ENCODE results near the gene CYB5RL. TPM values are rescaled to one million over a fixed set of nuclear protein-coding genes. Genes with fewer than 3 reads are reported as not detected.
A peak's percentile ranks its signal among the peaks of the same experiment; 100 is the strongest.

The CYB5RL gene
- total and polyA plus RNA-seq, 2 of the 13 experiments (the other 11 are each of a cell fraction or from before 2014, with no cell fraction given): 3.7 to 5.0 TPM

- H3K27me3 ChIP-seq (ENCODE audit: control insufficient read depth in 1 of 2, insufficient read depth in 2 of 2, low read length in 2 of 2): no peaks in the 10 kb centered on the region
- 99% methylated on average over 4 of the region's 8 CpGs for WGBS (ENCODE audit: low lambda C conversion rate)
- in situ Hi-C loops (cut with HindIII; ENCODE audit: extremely low pct_ligation_motif_present, low pct_unique_long_range_greater_than_20kb): no loop called here
Measured at GRCh38 chr1:54227091-54227602, 27.3 kb upstream of the CYB5RL start.

DNA sequence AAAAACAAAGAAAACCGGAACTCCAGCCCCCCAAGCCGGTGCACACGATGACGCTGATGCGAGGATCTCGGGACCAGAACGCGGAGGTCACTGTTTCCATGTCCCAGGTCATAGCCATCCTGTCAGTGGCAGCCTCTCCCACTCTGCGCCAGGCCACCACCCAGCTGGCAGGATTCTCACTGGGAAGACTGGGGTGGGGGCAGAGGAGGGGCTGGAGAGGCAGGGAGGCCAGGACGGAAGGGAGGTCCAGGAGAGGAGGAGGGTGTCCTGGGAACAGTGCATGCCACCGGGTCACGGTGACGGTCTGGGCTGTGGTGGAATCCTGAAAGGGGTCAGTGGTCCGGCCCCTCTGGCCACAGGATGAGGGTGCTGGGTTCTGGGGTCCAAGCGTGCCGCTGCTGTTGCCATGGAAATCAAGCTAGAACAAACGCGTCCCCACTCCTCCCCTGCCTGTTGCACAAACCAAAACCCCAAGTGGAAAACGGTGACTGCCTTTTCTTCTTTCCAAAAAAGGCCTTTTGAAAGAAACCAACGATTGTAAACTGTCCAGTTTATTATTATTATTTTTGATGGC lies 26.2 kb upstream of the CYB5RL start:
- Histone ChIP-seq H2AFZ (ENCODE audit: low read length) (no peak overlapping the region), H3K9ac (ENCODE audit: insufficient read depth, low read depth, low read length) (no peak overlapping the region), H3K27ac (ENCODE audit: extremely low read length, insufficient read depth, low read length) (no peak overlapping the region), H3K36me3 (replicated peaks in 1 of 2; ENCODE audit: control insufficient read depth in 1 of 2, insufficient read depth in 2 of 2, low read length in 2 of 2) (peaks cover 2 to 10% of the 10 kb centered on the region in 2 experiments; a peak in 2 of 5 replicates), H3K9me3 (ENCODE audit: low read length) (no peaks in the 10 kb centered on the region), H3K4me3 (replicated peaks in 1 of 3; ENCODE audit: insufficient read depth in 1 of 3, low read depth in 2 of 3, low read length in 3 of 3) (no peak overlapping the region), H4K20me1 (ENCODE audit: insufficient read depth, low read length) (no peaks in the 10 kb centered on the region), H3K27me3 (ENCODE audit: control insufficient read depth in 1 of 2, insufficient read depth in 2 of 2, low read length in 2 of 2) (no peaks in the 10 kb centered on the region), H3K4me2 (ENCODE audit: low read depth, low read length) (no peak overlapping the region), H3K4me1 (ENCODE audit: insufficient read depth, low read length) (peaks cover 9% of the 10 kb centered on the region), H3K79me2 (ENCODE audit: insufficient read depth, low read length) (no peaks in the 10 kb centered on the region)
- ChIA-PET CTCF (ENCODE audit: low intra/inter-chr PET ratio, low total read pairs) (no interaction called here), POLR2A (no interaction called here)
- ATAC-seq: no peak
- WGBS (ENCODE audit: low lambda C conversion rate): 94% methylated on average over 20 of the region's 20 CpGs
- no TSS peak for BruUV-seq (replicated peaks)
- intact Hi-C loops (cut with micrococcal nuclease; ENCODE audit: unreplicated experiment): no loop called here
- in situ Hi-C loops (cut with HindIII; ENCODE audit: extremely low pct_ligation_motif_present, low pct_unique_long_range_greater_than_20kb): no loop called here
- no peak for FAIRE-seq
- TF ChIP-seq, protein P1, sequence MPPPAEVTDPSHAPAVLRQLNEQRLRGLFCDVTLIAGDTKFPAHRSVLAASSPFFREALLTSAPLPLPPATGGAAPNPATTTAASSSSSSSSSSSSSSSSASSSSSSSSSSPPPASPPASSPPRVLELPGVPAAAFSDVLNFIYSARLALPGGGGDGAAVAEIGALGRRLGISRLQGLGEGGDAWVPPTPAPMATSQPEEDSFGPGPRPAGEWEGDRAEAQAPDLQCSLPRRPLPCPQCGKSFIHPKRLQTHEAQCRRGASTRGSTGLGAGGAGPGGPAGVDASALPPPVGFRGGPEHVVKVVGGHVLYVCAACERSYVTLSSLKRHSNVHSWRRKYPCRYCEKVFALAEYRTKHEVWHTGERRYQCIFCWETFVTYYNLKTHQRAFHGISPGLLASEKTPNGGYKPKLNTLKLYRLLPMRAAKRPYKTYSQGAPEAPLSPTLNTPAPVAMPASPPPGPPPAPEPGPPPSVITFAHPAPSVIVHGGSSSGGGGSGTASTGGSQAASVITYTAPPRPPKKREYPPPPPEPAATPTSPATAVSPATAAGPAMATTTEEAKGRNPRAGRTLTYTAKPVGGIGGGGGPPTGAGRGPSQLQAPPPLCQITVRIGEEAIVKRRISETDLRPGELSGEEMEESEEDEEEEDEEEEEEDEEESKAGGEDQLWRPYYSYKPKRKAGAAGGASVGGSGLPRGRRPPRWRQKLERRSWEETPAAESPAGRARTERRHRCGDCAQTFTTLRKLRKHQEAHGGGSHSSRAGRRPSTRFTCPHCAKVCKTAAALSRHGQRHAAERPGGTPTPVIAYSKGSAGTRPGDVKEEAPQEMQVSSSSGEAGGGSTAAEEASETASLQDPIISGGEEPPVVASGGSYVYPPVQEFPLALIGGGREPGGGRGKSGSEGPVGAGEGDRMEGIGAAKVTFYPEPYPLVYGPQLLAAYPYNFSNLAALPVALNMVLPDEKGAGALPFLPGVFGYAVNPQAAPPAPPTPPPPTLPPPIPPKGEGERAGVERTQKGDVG (CRISPR knock-in tag; IDR thresholded peaks at IDR 0.05; ENCODE audit: borderline replicate concordance): no peak
- no peak for TF ChIP-seq ZBTB1 (CRISPR knock-in tag; IDR thresholded peaks at IDR 0.05; ENCODE audit: borderline replicate concordance)
- no peak for TF ChIP-seq MYC (CRISPR knock-in tag; IDR thresholded peaks at IDR 0.05; ENCODE audit: borderline replicate concordance)
- TF ChIP-seq POLR2AphosphoS5 (IDR thresholded peaks at IDR 0.05; ENCODE audit: low read depth, low read length): 0 out of 2 replicates have a peak, but pooled peaks have one; percentile 12
- TF ChIP-seq, protein P2, sequence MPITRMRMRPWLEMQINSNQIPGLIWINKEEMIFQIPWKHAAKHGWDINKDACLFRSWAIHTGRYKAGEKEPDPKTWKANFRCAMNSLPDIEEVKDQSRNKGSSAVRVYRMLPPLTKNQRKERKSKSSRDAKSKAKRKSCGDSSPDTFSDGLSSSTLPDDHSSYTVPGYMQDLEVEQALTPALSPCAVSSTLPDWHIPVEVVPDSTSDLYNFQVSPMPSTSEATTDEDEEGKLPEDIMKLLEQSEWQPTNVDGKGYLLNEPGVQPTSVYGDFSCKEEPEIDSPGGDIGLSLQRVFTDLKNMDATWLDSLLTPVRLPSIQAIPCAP (CRISPR knock-in tag; IDR thresholded peaks at IDR 0.05; ENCODE audit: low read depth): no peak
- no peak for TF ChIP-seq ZNF235 (CRISPR knock-in tag; IDR thresholded peaks at IDR 0.05; ENCODE audit: borderline replicate concordance)
- no peak for TF ChIP-seq DDIT3 (CRISPR knock-in tag; IDR thresholded peaks at IDR 0.05)
- TF ChIP-seq TEAD2 (CRISPR knock-in tag; IDR thresholded peaks at IDR 0.05): no peak
- peak; percentile 85 for TF ChIP-seq AGO2 (optimal IDR thresholded peaks at IDR 0.05; ENCODE audit: low read depth, low read length)
- no peak for DNase-seq (ENCODE audit: low spot score)

More at GRCh38 chr1:54227091-54227602, 27.3 kb upstream of the CYB5RL start:
- ATAC-seq: peak; percentile 28
- H3K4me3 ChIP-seq (replicated peaks in 1 of 3; ENCODE audit: insufficient read depth in 1 of 3, low read depth in 2 of 3, low read length in 3 of 3): no peak overlapping the region
- H3K27ac ChIP-seq (ENCODE audit: extremely low read length, insufficient read depth, low read length): no peak overlapping the region
- H3K36me3 ChIP-seq (replicated peaks in 1 of 2; ENCODE audit: control insufficient read depth in 1 of 2, insufficient read depth in 2 of 2, low read length in 2 of 2): peaks cover 2 to 5% of the 10 kb centered on the region in 2 experiments; a peak in 1 of 5 replicates
- intact Hi-C loops (cut with micrococcal nuclease; ENCODE audit: unreplicated experiment): no loop called here
- no peak overlapping the region for H2AFZ ChIP-seq (ENCODE audit: low read length)
- H3K9me3 ChIP-seq (ENCODE audit: low read length): no peaks in the 10 kb centered on the region
- peaks cover 3% of the 10 kb centered on the region for H3K4me1 ChIP-seq (ENCODE audit: insufficient read depth, low read length)
- DNase-seq (ENCODE audit: low spot score): peak; percentile 27
- no peak for FAIRE-seq
- no peak overlapping the region for H3K9ac ChIP-seq (ENCODE audit: insufficient read depth, low read depth, low read length)
- TF ChIP-seq FOSL2 (CRISPR knock-in tag; IDR thresholded peaks at IDR 0.05) (peak; percentile 45), HNRNPL (IDR thresholded peaks at IDR 0.05; ENCODE audit: low read depth, low read length) (0 out of 2 replicates have a peak, but pooled peaks have one; percentile 50), ZNF670 (CRISPR knock-in tag; IDR thresholded peaks at IDR 0.05; ENCODE audit: borderline replicate concordance) (no peak)
- CTCF ChIA-PET (ENCODE audit: low intra/inter-chr PET ratio, low total read pairs): no interaction called here
- H3K79me2 ChIP-seq (ENCODE audit: insufficient read depth, low read length): no peaks in the 10 kb centered on the region
- H3K4me2 ChIP-seq (ENCODE audit: low read depth, low read length): no peak overlapping the region
- POLR2A ChIA-PET: interaction anchor here (0.6 kb wide), 1 partner anchor 241 kb away, joined by 3 read pairs; no protein-coding TSS in a partner anchor
- no peaks in the 10 kb centered on the region for H4K20me1 ChIP-seq (ENCODE audit: insufficient read depth, low read length)
- BruUV-seq (replicated peaks): no TSS peak
